ENCODE results near the gene EIPR1.

The EIPR1 gene

DNA sequence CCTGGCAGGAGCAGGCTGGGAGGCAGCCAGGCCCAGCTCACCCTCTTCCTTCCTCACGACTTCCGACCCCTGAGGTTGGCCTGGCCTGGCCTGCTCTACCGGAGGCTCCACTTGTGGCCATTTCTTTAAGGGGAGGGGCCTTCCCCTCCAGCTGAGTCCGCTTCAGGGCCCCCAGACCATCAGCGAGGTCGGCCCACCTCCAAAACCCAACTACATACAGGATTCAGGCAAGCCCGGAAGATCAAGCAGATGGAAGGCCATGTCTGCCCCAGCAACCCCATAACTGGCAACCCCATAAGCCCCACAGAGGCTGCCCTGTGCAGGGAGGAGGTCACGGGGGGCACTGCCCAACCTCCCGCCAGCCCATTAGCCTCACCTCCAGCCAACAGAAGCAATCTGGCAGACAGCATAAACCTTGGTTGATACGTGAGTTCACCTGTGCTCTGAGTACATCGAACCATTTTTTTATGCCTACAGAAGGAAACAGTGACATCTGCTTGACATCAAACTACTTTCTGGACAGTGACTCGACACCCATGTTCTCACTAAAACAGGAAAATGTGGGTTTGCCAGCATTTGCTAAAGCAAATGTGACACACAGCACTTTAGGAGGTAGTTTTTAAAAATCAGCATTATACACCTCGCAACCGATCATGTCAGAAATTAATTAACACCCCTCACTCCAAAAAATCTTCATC lies 98.9 kb downstream of the EIPR1 start:
- no peak overlapping the region for H3K27ac ChIP-seq

GRCh38 chr2:3277748-3278520 lies 99.7 kb downstream of the EIPR1 start:
- no peak for DNase-seq (ENCODE audit: low read depth, low spot score)
- no peak overlapping the region for H3K27ac ChIP-seq

More for the DNA sequence above, 98.9 kb downstream of the EIPR1 start:
- DNase-seq (ENCODE audit: low read depth, low spot score): no peak

DNA sequence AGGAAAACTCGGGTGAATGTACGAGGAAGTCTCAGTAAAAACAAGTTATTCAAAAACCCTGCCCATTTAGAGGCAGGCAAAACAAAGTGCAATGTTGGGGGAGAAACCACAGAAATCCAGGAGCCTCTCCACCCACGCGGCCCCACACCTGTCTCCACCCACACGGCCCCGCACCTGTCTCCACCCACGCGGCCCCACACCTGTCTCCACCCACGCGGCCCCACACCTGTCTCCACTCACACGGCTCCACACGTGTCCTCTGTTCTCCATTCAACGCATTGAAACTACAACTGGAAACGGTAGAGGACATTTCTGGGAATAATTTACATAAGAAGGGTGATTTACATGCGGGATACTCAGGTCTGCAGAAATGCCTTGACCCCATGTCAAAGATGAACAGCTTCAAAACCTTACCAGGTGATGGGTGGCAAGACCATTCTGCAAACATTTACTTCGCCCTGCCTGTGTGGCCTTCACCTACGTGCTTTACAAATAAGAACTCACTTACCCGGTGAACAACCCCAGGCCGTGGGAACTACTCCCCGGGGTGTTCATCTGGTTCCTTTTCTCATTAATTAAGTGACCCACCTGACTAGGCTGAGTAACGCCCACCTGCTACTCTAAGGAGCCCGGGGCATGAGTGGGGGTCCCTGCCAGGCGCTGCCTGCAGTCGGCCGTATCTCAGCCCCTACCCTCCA lies 100.4 kb downstream of the EIPR1 start:
- DNase-seq (ENCODE audit: low read depth, low spot score): no peak
- no peak overlapping the region for H3K27ac ChIP-seq

DNA sequence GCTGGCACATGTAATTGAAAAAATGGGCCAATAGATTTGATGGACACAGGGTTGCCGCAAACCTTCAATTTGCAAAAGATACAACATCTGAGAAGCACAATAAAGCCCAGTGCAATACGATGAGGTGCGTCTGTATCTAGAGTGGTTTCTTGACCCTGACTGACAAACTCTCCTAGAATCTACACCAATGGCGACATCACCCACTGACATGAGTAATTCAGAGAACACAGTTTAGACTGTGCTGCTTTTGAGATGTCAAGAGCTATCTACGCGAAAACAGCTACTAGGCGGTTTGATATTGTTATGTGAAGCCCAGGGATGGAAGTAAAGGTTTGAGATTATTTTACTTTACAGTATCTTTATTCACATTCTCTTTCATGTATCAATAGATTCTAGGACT lies 104.9 kb downstream of the EIPR1 start:
- no peak for DNase-seq (ENCODE audit: low read depth, low spot score)
- no peak overlapping the region for H3K27ac ChIP-seq

DNA sequence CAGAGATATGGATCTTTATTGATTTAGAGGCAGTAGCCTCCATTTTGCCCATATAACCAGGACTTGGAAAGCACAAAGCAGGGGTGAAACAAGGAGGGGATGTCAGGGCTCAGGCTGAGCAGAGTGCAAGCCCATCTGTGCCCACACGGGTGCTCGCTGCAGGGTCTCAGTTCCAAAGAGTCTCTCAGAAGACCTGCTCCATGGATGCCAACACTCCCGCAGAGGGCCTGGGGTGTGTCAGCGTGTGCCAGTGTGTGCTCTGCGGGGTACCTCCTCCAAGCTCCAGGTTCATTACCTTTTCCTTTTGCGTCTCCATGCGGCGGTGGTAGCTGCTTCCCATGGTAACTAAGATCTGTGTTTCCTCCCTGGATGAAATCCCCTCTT lies 107.5 kb downstream of the EIPR1 start:
- no peak for DNase-seq (ENCODE audit: low read depth, low spot score)
- H3K27ac ChIP-seq: no peak overlapping the region

GRCh38 chr2:3269425-3270094 lies 108.1 kb downstream of the EIPR1 start:
- no peak for DNase-seq (ENCODE audit: low read depth, low spot score)

GRCh38 chr2:3268705-3269029 lies 109.0 kb downstream of the EIPR1 start:
- no peak overlapping the region for H3K27ac ChIP-seq
- no peak for DNase-seq (ENCODE audit: low read depth, low spot score)

More at GRCh38 chr2:3269425-3270094, 108.1 kb downstream of the EIPR1 start:
- no peak overlapping the region for H3K27ac ChIP-seq

- H3K27ac ChIP-seq: no peak overlapping the region
- DNase-seq (ENCODE audit: low read depth, low spot score): no peak
Observed at GRCh38 chr2:3267869-3268704, 109.5 kb downstream of the EIPR1 start.

GRCh38 chr2:3266925-3267867 lies 110.4 kb downstream of the EIPR1 start:
- no peak overlapping the region for H3K27ac ChIP-seq
- no peak for DNase-seq (ENCODE audit: low read depth, low spot score)

DNA sequence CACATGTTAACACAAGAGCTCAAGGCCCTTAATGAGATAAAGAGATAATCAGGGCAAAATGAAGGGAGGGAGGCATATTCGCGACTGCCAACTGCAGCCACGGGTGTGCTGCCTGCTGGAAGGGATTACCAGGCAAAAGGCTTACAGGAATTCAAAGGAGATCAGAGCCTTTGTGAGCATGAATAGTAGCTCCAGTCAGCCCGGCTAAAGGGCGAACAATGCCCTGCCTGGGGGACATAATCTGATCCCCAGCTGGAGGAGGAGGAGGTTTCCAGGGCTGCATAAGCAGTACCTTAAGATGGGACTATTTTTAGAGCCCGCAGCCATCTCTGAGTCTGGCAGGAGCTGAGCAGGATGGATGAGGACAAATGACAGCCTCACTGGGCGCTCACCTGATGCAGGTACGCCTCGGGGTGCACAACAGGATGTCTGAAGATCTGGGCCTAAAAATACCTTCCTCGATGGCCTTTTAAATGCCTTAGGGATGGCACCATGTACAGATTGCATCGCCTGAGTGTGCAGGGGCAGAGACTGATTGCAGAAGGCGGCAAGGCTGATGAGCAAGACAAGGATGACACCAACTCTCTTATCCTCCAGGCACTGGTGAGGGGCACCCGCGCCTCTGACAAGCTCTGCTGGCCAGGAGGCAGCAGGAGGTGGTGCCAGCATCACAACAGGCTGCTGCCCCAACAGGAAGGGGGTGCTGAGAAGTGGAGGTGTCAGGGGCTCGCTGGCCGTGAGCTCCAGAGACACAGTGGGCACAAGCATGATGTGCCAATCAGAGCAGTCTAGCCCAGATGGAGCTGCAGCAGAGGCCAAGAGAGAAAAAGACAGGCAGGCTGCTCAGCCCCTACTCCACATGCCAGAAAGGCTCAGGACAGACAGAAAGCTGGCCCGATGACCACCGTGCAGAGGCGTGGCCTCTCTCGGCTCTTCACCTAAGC lies 111.4 kb downstream of the EIPR1 start:
- no peak overlapping the region for H3K27ac ChIP-seq
- DNase-seq (ENCODE audit: low read depth, low spot score): no peak

DNA sequence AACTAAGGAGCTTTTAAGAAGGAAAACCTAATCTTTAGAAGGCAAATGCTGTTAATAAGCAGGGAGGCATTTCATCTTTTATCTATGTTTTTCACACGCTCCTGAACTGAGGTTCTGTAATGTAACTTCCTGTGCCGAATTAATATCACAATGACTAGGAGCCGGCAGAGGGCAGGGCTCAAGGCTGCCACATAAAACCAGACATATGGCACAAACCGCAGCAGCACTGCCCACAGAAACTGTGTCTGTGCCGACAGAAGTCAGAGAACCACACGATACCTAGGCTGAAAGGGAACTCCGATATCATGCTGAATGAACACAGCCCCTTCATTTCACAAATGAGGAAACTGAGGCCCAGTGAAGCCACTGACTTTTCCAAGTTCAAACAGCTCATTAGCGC lies 112.1 kb downstream of the EIPR1 start:
- no peak for DNase-seq (ENCODE audit: low read depth, low spot score)
- no peak overlapping the region for H3K27ac ChIP-seq

DNA sequence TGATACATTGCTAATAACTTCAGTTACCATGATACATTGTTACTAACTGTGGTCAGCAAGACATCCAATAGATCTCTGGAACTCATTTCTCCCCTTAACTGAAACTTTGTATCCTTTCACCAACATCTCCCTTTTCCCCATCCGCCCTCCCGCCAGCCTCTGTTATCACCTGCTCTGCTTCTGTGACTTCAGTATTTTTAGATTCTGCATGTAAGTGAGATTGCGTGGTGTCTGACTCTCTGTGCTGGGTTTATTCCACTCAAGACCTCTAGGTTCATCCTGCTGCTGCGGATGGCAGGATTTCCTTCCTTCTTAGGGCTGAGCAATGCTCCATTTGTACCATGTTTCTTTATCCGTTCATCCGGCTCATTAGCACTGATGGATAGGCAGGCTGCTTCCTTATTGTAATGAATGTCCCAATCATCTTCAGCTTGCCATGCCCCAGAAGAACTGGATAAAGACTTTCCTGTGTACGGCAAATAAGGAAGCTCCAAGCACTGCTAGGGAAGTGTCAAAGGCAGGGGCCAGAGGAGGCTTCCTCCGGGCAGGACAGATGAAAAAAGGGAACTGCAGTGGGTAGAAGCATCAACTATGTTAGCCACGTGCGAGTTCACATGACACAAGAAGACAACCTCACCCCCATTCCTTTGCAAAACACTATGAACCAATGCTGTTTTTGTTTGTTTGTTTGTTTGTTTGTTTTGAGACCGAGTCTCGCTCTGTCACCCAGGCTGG lies 113.4 kb downstream of the EIPR1 start:
- H3K27ac ChIP-seq: no peak overlapping the region
- no peak for DNase-seq (ENCODE audit: low read depth, low spot score)

DNA sequence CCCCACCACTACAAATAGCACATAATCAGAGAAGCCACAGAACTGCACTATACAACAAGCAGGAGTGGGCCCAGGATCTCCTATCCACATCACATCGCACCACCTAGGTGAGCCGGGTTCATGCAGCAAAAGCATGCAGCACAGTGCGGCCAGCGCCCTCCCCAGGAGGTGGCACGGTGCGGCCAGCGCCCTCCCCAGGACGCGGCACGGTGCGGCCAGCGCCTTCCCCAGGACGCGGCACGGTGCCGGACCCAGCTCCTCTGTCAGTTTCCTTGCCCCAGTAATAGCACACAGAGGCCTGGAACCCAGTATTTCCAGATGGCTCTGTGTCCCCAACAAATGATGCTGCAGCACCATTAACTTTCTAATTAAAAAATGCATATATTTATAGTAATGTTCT lies 114.1 kb downstream of the EIPR1 start:
- H3K27ac ChIP-seq: no peak overlapping the region
- DNase-seq (ENCODE audit: low read depth, low spot score): no peak

DNA sequence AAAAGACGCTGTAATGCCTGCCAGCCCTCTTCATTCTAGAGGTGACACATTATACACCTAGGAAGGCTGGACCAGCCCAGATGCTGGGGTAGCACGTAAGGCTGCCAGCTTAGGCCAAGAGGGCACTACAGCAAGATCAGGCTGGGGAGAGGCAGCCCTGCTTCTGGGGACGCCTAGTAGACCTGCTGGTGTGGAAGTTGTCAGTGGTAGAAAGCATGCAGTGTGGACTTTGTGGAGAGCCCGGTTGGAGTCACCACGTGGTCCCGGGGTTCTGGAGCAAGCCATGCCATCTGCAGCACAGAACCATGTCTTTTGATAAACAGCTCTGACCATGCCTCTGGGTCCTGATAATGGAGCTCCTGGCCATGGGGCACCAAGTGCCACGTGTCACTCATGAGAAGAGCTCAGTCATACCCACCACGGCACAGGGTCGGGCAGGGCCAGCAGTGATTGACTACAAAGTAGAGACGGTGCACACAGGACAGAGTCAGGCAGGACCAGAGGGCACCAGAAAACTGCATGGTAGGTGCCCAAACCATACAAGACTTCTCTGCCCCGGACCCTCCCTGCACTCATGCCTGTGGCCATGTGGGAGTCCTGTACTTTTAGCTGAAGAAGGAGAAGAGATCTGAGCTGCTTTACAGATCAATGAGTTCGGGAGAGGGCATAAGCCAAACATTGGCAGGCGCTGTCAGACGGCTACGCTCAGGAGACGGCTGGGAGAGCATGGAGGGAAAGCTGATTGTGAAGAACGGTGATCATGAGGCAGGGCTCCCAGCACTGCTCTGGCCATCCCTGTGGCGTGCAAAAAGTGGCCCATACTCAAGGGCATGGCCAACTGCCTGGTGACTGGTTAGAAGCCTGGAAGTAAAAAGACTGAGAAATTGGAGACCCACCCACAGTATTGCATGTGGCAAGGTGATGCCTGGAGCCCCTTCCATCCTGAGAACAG lies 114.9 kb downstream of the EIPR1 start:
- no peak overlapping the region for H3K27ac ChIP-seq
- no peak for DNase-seq (ENCODE audit: low read depth, low spot score)

DNA sequence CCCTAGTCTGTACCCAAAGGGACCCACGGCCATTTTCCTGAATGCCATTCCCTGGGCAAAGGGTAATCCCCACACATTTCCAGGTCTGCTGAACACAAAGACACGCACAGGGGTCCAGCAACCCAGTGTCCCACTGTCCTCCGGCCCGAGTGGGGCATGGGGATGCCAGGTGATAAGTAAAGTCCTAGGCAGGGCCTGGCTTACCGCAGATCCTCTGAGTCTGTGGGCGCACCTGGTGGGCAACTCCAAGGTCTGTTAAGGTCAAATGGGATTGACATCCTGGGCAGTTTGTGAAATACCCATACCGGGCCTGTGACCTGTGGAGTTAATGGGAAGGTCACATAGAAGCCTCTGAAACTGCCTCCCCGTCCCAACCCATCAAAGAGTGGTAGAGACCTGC lies 116.1 kb downstream of the EIPR1 start:
- no peak overlapping the region for H3K27ac ChIP-seq
- no peak for DNase-seq (ENCODE audit: low read depth, low spot score)

GRCh38 chr2:3260959-3261358 lies 116.7 kb downstream of the EIPR1 start:
- H3K27ac ChIP-seq: no peak overlapping the region
- no peak for DNase-seq (ENCODE audit: low read depth, low spot score)
